Measurements from ENCODE around the gene DNAJB9. TPM values are rescaled to one million over a fixed set of nuclear protein-coding genes. Genes with fewer than 3 reads are reported as not detected.

DNAJB9 gene
- total and polyA plus RNA-seq, 9 of the 15 experiments (the other 6 are each of a cell fraction or from before 2014, with no cell fraction given): 4.3 to 34.2 (median 9.6) TPM

GRCh38 chr7:108525985-108526767 lies 43.5 kb upstream of the DNAJB9 start, which contains the start of gene PNPLA8 (continued):
- TF ChIP-seq ATF4 (CRISPR knock-in tag; IDR thresholded peaks at IDR 0.05) (peak; percentile 42; the same call in 1 of the 2 replicates), SREBF2 (CRISPR knock-in tag; IDR thresholded peaks at IDR 0.05) (no peak), GATA2 (CRISPR knock-in tag; IDR thresholded peaks at IDR 0.05) (0 out of 2 replicates have a peak, but pooled peaks have one; percentile 13), ZNF274 (IDR thresholded peaks at IDR 0.05; ENCODE audit: borderline replicate concordance, low read depth, low read length) (no peak), ZNF740 (CRISPR knock-in tag; IDR thresholded peaks at IDR 0.05) (0 out of 2 replicates have a peak, but pooled peaks have one; percentile 12), ZNF740 (tag; IDR thresholded peaks at IDR 0.05) (no peak), KDM4B (IDR thresholded peaks at IDR 0.05; ENCODE audit: borderline replicate concordance in 2 of 2, low read depth in 1 of 2) (0 out of 4 replicates have a peak, but pooled peaks of 1 of the 2 experiments have one; percentile 85), ZNF124 (CRISPR knock-in tag; IDR thresholded peaks at IDR 0.05) (no peak), NFE2 (IDR thresholded peaks at IDR 0.05; ENCODE audit: low read depth) (peak; percentile 80), ZNF512 (tag; IDR thresholded peaks at IDR 0.05) (no peak), ZBTB34 (CRISPR knock-in tag; IDR thresholded peaks at IDR 0.05) (no peak), C11orf30 (IDR thresholded peaks at IDR 0.05; ENCODE audit: low read depth) (peak; percentile 83), ZNF668 (CRISPR knock-in tag; IDR thresholded peaks at IDR 0.05) (peak; percentile 78; the same call in 1 of the 2 replicates), ZNF395 (CRISPR knock-in tag; IDR thresholded peaks at IDR 0.05) (0 out of 2 replicates have a peak, but pooled peaks have one; percentile 52), ARHGAP35 (IDR thresholded peaks at IDR 0.05; ENCODE audit: partially characterized antibody) (no peak), ZBTB7A (IDR thresholded peaks at IDR 0.05; ENCODE audit: borderline replicate concordance, control insufficient read depth, low read depth, low read length) (peak; percentile 83), FIP1L1 (IDR thresholded peaks at IDR 0.05; ENCODE audit: low read depth, low read length, poor library complexity, severe bottlenecking) (peak; percentile 88), ARID1B (IDR thresholded peaks at IDR 0.05) (peak; percentile 18), ARNT (IDR thresholded peaks at IDR 0.05) (peak in 1 of 2 experiments; percentile 61; a peak in 1 of 4 replicates), TCF15 (CRISPR knock-in tag; IDR thresholded peaks at IDR 0.05) (no peak)

All from K562 (cell line).